Dermis blood vessel endothelial cell (primary cell): ENCODE data around the gene VTA1. TPM values are rescaled to one million over a fixed set of nuclear protein-coding genes. Genes with fewer than 3 reads are reported as not detected.

Source experiments
- total RNA-seq: library from RNA; depleted of rRNA; stranded (reverse); fragments of >200 nt; gene quantifications from 2 replicates; pipeline ENCODE4 v1.2.3, GENCODE V29; 2014

The VTA1 gene
- total RNA-seq, 1 donor from 2014 or later = 28.2 TPM

Other genes with a start within 250 kb of the VTA1 start
- gene GJE1, start 14.3 kb upstream of the VTA1 start, total RNA-seq = not detected in 2 replicates
- gene NMBR, start 141 bp upstream of the VTA1 start, total RNA-seq = not detected in 2 replicates
- gene ADGRG6, start 154.7 kb downstream of the VTA1 start, total RNA-seq = 42.2 and 43.4 TPM in 2 replicates